ENCODE data around the gene CAMK1D. TPM values are rescaled to one million over a fixed set of nuclear protein-coding genes. Genes with fewer than 3 reads are reported as not detected.

CAMK1D gene
- total RNA-seq, 2 experiments from 2014 or later, result 3.4 to 4.2 TPM

DNA sequence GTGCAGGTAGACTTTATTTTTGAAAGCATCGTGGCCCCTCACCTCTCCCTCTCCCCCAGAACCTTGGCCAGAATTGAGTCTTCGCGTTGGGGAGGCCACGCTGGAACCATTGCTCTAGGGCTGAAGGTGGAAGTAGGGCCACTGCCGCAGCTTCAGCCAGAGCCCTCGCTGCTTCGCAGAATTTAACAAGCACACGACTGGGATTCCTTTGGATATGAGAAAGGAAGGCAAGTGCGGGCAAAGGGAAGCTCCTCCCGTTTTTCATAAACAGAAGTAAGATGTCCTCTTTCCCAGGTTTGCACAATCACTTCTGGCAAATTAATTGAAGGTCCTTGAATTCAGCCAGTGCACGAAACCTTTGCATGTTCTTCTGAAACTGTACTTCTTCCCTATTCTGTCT lies 484.1 kb downstream of the CAMK1D start:
- DNase-seq, result no peak
- Mint-ChIP-seq H3K4me3 (no peak overlapping the region), H3K36me3 (ENCODE audit: low read depth) (no peaks in the 10 kb centered on the region), H3K27ac (no peak overlapping the region), H3K4me1 (ENCODE audit: low read depth) (no peaks in the 10 kb centered on the region), H3K27me3 (ENCODE audit: low read depth) (no peaks in the 10 kb centered on the region), H3K9me3 (ENCODE audit: insufficient read depth) (no peaks in the 10 kb centered on the region)
- no peak for ATAC-seq
- ChIA-PET CTCF (no interaction called here), POLR2A (no interaction called here)

DNA sequence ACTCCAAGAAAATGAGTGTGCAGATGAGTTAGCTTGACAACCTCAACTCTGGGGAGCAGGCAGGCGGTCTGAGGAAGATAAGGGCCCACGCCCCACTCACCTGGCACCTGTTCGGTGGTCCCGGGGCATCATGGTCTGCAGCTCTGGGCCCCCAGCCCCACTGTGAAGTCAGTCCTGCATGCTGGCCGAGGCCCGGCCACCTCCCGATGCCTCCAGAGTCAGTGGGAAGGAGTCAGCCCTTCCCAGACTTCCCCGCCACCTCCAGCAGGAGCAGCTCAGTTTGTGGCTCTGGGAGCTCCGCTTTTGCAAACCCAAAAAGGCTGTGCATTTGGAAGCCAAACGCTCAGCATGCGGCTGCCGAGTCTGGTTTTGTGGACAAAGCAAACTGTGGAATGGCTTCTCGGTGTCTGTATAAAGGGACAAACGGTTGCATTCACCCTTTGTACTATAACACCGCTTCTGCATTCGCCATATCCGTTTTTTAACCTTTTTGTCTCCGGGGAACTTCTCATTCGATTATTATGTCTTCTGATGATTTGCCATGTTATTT lies 484.8 kb downstream of the CAMK1D start:
- Mint-ChIP-seq H3K4me1 (ENCODE audit: low read depth) (no peaks in the 10 kb centered on the region), H3K36me3 (ENCODE audit: low read depth) (no peaks in the 10 kb centered on the region), H3K27ac (no peak overlapping the region), H3K27me3 (ENCODE audit: low read depth) (no peaks in the 10 kb centered on the region), H3K4me3 (no peak overlapping the region), H3K9me3 (ENCODE audit: insufficient read depth) (no peaks in the 10 kb centered on the region)
- ATAC-seq (no peak), DNase-seq (no peak)
- POLR2A ChIA-PET, result interaction anchor here (0.9 kb wide), 1 partner anchor 250 kb away, joined by 3 read pairs; no protein-coding TSS in a partner anchor
- CTCF ChIA-PET, result no interaction called here

DNA sequence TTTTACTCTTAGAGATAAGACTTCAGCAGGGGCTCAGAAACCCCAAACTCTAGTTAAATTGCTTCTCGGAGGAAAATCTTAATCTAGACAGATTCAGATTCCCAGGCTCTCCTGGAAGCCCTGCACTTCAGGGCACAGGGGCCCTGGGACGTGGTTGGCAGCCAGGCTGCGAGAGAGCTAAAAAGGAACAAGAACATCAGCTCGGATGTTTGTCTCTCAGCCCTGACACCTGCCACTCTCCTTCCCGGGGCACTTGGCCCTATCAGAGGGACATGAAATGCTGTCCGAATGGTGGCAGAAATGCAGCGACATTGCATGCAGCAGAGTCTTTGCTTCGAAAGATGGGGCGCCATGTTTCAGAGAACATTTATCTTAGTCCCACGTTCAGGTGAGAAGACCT lies 485.4 kb downstream of the CAMK1D start:
- no peak overlapping the region for H3K4me3 Mint-ChIP-seq
- ATAC-seq (no peak), DNase-seq (no peak)
- ChIA-PET POLR2A (interaction anchor here (0.9 kb wide), 1 partner anchor 250 kb away, joined by 3 read pairs; no protein-coding TSS in a partner anchor), CTCF (no interaction called here)
- no peaks in the 10 kb centered on the region for H3K36me3 Mint-ChIP-seq (ENCODE audit: low read depth)
- H3K27me3 Mint-ChIP-seq (ENCODE audit: low read depth), result no peaks in the 10 kb centered on the region
- no peak overlapping the region for H3K27ac Mint-ChIP-seq
- H3K9me3 Mint-ChIP-seq (ENCODE audit: insufficient read depth), result no peaks in the 10 kb centered on the region
- H3K4me1 Mint-ChIP-seq (ENCODE audit: low read depth), result no peaks in the 10 kb centered on the region

DNA sequence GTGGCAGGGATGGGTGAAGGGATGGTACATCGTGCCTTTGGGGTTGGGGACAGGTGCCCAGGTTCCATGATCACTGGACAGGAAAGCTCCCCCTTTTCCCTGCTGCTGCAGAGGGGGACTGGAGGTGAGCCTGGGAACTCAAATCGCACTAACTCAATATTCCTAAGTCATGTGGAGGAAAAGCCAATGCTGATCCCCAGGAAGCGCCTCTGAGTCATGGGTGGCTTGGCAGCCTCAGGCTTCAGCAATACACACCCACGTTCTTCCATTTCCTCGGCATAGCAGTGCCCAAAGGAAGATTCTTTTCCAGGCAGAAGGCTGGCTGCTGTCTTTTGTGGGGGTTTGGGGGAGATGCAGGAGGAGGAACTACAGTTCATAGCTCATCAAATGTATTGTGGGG lies 486.4 kb downstream of the CAMK1D start:
- ChIA-PET POLR2A (interaction anchor here (0.6 kb wide), 1 partner anchor 670 kb away, joined by 3 read pairs; no protein-coding TSS in a partner anchor), CTCF (no interaction called here)
- Mint-ChIP-seq H3K9me3 (ENCODE audit: insufficient read depth) (no peaks in the 10 kb centered on the region), H3K4me3 (no peak overlapping the region), H3K4me1 (ENCODE audit: low read depth) (no peaks in the 10 kb centered on the region), H3K27ac (no peak overlapping the region), H3K36me3 (ENCODE audit: low read depth) (no peaks in the 10 kb centered on the region), H3K27me3 (ENCODE audit: low read depth) (no peaks in the 10 kb centered on the region)
- DNase-seq (no peak), ATAC-seq (no peak)

DNA sequence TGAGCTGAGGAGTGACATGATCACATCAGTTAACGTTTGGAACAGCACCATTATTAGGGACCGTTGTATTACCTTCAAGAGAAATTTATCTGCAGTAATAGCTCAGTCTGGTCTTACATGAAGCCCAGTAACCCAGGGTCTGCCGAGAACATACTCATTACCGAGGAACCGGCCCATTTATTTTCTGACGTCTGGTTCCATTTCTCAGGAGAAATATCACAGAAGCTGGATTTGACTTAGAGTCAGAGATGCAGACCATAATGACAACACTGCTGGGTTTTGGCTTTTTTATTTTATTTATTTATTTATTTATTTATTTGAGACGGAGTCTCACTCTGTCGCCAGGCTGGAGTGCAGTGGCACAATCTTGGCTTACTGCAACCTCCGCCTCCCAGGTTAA lies 489.0 kb downstream of the CAMK1D start:
- Mint-ChIP-seq H3K27me3 (ENCODE audit: low read depth) (no peaks in the 10 kb centered on the region), H3K4me3 (no peak overlapping the region), H3K36me3 (ENCODE audit: low read depth) (no peaks in the 10 kb centered on the region), H3K27ac (no peak overlapping the region), H3K9me3 (ENCODE audit: insufficient read depth) (no peaks in the 10 kb centered on the region), H3K4me1 (ENCODE audit: low read depth) (no peaks in the 10 kb centered on the region)
- ChIA-PET CTCF (no interaction called here), POLR2A (no interaction called here)
- ATAC-seq, result no peak
- DNase-seq, result no peak

DNA sequence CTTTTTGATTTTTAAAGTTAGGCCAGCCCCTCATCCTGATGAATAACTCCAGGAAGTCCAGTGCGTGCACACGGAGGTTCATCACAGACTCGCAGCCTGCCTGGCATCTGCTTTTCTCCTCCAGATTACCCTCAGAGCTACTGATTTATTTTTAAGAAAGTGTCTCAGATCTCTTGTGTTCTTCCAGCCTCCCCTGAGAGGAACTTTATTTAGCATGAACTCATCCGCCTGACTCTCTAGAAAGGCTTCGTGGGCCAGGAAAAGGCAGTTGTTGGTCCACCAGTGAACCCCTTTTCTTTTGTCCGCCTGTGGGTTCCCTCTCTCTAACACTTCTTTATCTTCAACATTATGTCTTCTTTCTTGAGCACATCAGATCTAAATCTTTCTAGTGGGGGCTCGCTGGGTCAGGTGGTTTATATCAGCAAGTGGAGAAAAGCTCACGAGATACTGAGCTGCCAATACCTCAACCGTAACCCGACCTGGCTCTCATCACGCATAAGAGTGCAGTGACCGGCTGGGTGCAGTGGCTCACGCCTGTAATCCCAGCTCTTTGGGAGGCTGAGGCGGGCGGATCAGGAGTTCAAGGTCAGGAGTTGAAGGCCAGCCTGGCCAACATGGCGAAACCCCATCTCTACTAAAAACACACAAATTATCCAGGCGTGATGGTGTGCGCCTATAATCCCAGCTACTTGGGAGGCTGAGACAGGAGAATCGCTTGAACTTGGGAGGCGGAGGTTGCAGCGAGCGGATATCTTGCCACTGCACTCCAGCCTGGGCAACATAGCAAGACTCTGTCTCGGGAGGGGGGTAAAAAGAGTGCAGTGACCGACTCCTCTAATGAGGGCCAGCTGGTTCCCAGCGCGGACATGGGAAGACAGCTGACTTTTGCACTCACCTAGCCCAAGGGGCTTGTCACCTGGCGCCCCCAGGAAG lies 489.9 kb downstream of the CAMK1D start:
- no peak overlapping the region for H3K4me3 Mint-ChIP-seq
- DNase-seq, result no peak
- no peaks in the 10 kb centered on the region for H3K36me3 Mint-ChIP-seq (ENCODE audit: low read depth)
- H3K4me1 Mint-ChIP-seq (ENCODE audit: low read depth), result no peaks in the 10 kb centered on the region
- CTCF ChIA-PET, result interaction anchor here (0.8 to 1.4 kb wide), 2 partner anchors 9 to 109 kb away, joined by 3 read pairs; no protein-coding TSS in a partner anchor
- no peaks in the 10 kb centered on the region for H3K9me3 Mint-ChIP-seq (ENCODE audit: insufficient read depth)
- no peaks in the 10 kb centered on the region for H3K27me3 Mint-ChIP-seq (ENCODE audit: low read depth)
- H3K27ac Mint-ChIP-seq, result no peak overlapping the region
- POLR2A ChIA-PET, result no interaction called here
- no peak for ATAC-seq

DNA sequence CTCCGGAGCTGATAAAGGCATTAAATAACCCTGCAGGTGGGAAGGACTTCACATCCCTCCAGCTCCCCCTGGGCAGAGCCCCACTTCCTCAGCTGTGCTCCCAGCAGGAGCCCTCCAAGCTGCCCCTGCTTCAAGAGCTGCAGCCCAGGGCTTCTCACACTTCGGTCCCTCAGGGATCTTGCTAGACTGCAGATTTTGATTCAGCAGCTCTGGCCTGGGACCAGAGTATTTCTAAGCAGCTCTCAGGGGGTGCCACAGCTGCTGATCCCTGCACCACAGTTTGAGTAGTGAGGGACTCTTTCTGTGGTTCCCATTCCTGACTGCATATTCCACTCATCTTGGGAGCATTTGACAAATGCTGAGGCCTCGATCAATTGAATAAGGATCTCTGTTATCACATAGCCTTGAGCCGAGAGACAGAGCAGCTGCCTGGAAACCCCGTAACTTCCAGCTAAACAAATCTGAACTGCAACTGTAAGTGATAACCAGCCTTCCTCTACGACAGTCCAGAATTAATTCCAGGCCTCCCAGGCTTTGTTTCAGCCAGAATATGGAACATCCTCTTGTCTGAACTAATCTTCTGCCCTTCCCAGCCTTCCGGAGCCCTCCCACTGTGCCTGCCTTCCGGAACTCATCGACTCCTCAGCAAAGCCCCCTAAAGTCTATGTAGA lies 490.7 kb downstream of the CAMK1D start:
- CTCF ChIA-PET, result interaction anchor here (0.8 to 1.4 kb wide), 2 partner anchors 8 to 109 kb away, joined by 3 read pairs; no protein-coding TSS in a partner anchor
- H3K36me3 Mint-ChIP-seq (ENCODE audit: low read depth), result no peaks in the 10 kb centered on the region
- DNase-seq (no peak), ATAC-seq (no peak)
- POLR2A ChIA-PET, result no interaction called here
- H3K4me3 Mint-ChIP-seq, result no peak overlapping the region
- H3K4me1 Mint-ChIP-seq (ENCODE audit: low read depth), result no peaks in the 10 kb centered on the region
- no peak overlapping the region for H3K27ac Mint-ChIP-seq
- no peaks in the 10 kb centered on the region for H3K27me3 Mint-ChIP-seq (ENCODE audit: low read depth)
- no peaks in the 10 kb centered on the region for H3K9me3 Mint-ChIP-seq (ENCODE audit: insufficient read depth)

DNA sequence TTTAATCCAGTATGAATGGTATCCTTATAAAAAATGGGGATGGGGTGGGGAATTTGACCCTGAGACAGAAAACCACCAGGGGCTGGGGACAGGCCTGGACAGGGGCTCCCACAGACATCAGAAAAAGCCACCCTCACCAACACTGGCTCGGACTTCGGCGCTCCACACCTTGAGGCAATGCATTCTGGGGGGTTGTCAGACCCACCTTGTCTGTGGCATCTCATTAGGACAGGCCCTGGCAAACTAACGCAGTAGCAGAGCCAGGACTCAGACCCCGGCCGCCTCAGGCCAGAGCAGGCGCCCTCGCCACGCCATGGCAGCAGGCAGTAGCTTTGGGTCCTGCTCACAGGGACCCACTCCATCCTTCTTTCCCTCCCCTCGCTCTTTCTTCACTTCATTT lies 492.1 kb downstream of the CAMK1D start:
- POLR2A ChIA-PET, result no interaction called here

DNA sequence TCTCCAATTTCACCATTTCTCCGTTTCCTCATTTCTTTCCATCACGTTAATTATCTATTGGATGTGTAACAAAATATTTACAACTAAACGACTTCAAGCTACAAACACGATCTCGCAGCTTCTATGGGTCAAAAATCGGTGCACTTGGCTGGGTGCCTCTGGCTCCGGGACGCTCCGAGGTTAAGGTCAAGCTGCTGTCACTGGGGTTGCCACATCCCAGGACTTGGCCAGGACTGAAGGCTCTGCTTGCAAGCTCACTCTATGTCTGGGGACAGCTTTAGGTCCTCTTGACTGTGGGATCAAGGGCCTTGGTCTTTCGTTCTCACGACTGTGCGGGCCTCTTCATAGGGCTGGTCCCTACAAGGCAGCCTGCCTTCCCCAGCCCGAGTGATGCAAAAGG lies 492.5 kb downstream of the CAMK1D start:
- no peak for DNase-seq
- H3K4me3 Mint-ChIP-seq, result no peak overlapping the region
- no peaks in the 10 kb centered on the region for H3K9me3 Mint-ChIP-seq (ENCODE audit: insufficient read depth)
- no peaks in the 10 kb centered on the region for H3K4me1 Mint-ChIP-seq (ENCODE audit: low read depth)
- POLR2A ChIA-PET, result no interaction called here
- no peaks in the 10 kb centered on the region for H3K27me3 Mint-ChIP-seq (ENCODE audit: low read depth)
- ATAC-seq, result no peak
- H3K36me3 Mint-ChIP-seq (ENCODE audit: low read depth), result no peaks in the 10 kb centered on the region
- no peak overlapping the region for H3K27ac Mint-ChIP-seq
- CTCF ChIA-PET, result no interaction called here

More for the DNA sequence above, 492.1 kb downstream of the CAMK1D start:
- H3K4me1 Mint-ChIP-seq (ENCODE audit: low read depth), result no peaks in the 10 kb centered on the region
- no peaks in the 10 kb centered on the region for H3K27me3 Mint-ChIP-seq (ENCODE audit: low read depth)
- CTCF ChIA-PET, result no interaction called here
- no peaks in the 10 kb centered on the region for H3K9me3 Mint-ChIP-seq (ENCODE audit: insufficient read depth)
- H3K36me3 Mint-ChIP-seq (ENCODE audit: low read depth), result no peaks in the 10 kb centered on the region
- no peak overlapping the region for H3K4me3 Mint-ChIP-seq
- DNase-seq, result no peak
- H3K27ac Mint-ChIP-seq, result no peak overlapping the region
- no peak for ATAC-seq

DNA sequence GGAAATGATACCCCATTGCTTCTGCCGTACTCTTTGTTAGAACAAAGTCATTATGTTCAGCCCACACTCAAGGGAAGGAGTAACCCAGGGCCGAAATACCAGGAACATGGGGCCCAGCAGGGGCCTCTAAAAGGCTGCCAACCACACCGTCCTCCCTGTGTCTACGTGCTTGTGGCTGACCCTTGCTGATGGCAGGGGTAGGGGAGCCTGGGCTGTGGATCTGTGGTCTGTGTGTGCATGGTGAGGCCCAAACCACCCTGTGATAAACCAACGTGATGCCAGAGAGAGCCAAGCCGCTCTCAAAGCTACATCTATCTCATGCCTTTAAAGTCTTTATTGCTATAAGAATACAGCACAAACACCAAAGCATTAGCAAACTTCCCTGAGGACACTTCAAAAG lies 493.0 kb downstream of the CAMK1D start:
- Mint-ChIP-seq H3K4me3 (no peak overlapping the region), H3K27ac (no peak overlapping the region)
- CTCF ChIA-PET, result no interaction called here

DNA sequence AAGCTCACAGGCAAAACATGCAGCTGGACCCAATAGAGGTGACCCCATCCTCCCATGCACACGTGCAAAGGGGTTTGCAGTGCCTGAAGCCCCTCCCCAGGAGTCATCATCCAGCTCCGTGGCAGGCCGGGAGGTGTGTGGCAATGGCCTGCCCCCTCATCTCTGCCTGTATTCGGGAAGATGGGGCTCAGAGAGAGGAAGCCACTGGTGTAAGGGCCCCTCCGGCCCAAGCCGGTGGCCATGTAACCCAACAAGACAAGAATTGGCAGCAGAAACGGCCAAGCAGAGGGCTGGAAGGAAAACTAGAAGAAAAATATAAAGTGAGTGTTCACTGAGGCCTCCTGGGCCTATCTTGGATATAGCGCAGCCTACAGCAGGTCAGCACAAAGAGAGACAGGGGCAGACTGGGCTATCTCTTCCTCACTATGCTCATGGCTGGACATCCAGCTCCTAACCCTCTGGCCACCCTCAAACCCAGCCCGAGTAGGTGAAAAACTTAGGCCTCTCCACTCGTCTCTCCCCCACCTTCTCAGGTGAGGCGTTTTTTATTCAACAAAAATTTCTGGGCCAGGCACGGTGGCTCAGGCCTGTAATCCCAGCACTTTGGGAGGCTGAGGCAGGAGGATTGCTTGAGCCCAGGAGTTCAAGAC lies 494.1 kb downstream of the CAMK1D start:
- peaks cover 4% of the 10 kb centered on the region for H3K27me3 Mint-ChIP-seq (ENCODE audit: low read depth)
- CTCF ChIA-PET, result no interaction called here
- POLR2A ChIA-PET, result no interaction called here
- H3K27ac Mint-ChIP-seq, result no peak overlapping the region
- ATAC-seq (no peak), DNase-seq (no peak)
- H3K9me3 Mint-ChIP-seq (ENCODE audit: insufficient read depth), result no peaks in the 10 kb centered on the region
- no peaks in the 10 kb centered on the region for H3K36me3 Mint-ChIP-seq (ENCODE audit: low read depth)
- no peaks in the 10 kb centered on the region for H3K4me1 Mint-ChIP-seq (ENCODE audit: low read depth)
- no peak overlapping the region for H3K4me3 Mint-ChIP-seq

More for the DNA sequence above, 493.0 kb downstream of the CAMK1D start:
- ATAC-seq (no peak), DNase-seq (no peak)
- POLR2A ChIA-PET, result no interaction called here
- no peaks in the 10 kb centered on the region for H3K9me3 Mint-ChIP-seq (ENCODE audit: insufficient read depth)
- peaks cover 4% of the 10 kb centered on the region for H3K27me3 Mint-ChIP-seq (ENCODE audit: low read depth)
- H3K4me1 Mint-ChIP-seq (ENCODE audit: low read depth), result no peaks in the 10 kb centered on the region
- no peaks in the 10 kb centered on the region for H3K36me3 Mint-ChIP-seq (ENCODE audit: low read depth)

Data from activated CD8-positive, alpha-beta T cell treated with anti-CD3 and anti-CD28 coated beads, Interleukin-2, amount 10 ng/mL, durations not matched to agents 7 days and 5 days (primary cell).